GM18507 (cell line): ENCODE data around the gene LANCL3.

Experiments used
- DNase-seq: peaks from one replicate; pipeline ENCODE4 v3.0.0; 2011; ENCODE audit warnings: low read depth; ENCODE audit not compliant: insufficient read length; ENCODE audit errors: extremely low spot score
- FAIRE-seq: peaks from 2 replicates; lab custom pipeline; 2011; peaks lifted over from hg19 to GRCh38; lab: Jason Lieb, UNC

Gene LANCL3

DNA sequence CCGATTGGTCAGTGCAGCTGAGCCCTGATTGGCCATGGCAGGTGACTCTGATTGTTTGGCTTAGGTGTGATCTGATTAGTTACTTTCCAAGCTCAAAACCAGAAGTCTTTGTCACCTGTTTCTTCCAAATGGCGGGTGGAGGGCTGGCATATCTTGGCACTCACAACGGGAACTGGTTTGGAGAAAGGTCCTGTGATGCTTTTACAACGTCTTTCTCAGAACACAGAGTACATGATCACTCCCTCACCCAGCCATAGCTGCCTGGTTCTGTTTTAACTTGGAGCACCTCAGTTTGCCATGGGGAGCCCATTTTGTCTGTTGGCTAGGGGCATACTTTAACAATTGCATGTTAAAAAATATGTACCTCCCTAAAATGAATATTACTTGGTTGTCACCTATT lies 101.1 kb downstream of the LANCL3 start:
- DNase-seq (no peak), FAIRE-seq (peak; percentile 24)

DNA sequence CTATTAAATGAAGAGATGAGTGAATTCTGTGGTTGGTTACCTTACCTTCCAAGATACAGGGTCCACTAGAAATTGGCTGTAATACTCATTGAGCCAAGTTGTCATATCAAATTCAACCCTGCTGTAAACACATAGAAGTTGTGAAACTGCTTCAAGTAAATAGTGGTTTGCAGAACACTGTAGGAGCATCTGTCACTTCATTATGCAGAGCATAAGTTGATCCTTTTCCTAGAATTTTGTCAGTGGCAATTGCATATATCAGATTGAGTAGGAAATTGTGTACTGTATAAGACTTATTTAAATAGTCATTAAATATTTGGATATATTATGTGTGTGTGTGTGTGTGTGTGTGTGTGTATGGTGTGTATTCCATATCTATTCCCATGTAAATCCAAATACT lies 105.3 kb downstream of the LANCL3 start:
- FAIRE-seq = no peak
- DNase-seq = no peak

- no peak for DNase-seq
- peak; percentile 42 for FAIRE-seq
These were observed 105.8 kb downstream of the LANCL3 start for GRCh38 chrX:37677243-37677642.

DNA sequence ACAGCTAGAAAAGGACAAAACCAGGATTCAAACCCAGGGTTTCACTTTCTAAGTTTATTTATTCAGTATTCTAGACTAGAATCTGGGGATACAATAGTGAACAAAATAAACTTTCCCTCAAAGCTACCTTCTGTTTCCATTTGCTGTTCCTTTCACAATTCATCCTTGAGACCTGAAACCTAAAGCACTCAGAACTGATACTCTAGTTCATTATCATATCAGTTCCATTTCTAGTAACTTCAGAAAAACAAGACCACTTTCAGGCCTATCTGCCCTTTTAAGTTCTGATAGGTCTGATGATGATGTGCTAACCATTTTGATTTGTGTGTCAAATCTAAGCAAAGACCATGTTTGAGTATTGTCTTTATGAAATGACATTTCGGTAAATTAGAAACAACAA lies 106.3 kb downstream of the LANCL3 start:
- FAIRE-seq = no peak
- no peak for DNase-seq

DNA sequence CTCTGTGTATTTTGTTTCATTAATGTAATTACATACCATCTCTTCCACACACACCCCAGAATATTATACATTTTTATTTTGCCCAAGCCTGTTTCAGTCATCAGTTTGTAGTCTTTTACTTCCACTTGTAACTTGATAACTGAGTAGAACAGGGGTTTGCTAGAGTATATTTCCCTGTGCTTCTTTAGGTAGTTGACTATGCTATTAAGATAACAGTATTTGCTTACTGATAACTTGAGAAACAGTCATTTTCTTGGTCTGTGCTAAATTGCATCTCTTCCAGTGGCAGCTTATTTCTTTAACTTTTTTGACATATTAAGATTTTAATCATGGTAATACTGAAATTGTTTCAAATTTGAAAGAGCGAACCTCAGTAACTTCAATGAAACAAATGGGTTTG lies 107.1 kb downstream of the LANCL3 start:
- FAIRE-seq = no peak

DNA sequence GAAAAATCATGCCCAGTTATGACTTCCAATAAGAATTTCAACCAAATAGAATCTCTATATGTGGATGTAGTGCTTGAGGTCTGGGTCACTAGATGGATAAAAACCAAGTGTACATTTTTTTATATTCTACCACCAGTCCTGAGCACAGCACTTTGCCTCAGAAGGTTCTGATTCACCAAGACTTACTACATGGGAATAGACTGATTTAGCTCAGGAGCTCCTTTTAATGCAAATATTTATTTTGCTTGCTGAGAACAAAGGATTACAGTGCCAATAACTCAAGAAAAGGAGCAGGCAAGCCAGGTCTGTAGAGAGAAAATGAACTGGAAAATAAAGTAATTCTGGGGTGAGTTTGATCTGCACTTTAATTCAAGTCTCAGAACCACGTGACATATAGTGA lies 107.8 kb downstream of the LANCL3 start:
- DNase-seq = no peak
- FAIRE-seq = no peak

More for the DNA sequence above, 107.1 kb downstream of the LANCL3 start:
- no peak for DNase-seq

DNA sequence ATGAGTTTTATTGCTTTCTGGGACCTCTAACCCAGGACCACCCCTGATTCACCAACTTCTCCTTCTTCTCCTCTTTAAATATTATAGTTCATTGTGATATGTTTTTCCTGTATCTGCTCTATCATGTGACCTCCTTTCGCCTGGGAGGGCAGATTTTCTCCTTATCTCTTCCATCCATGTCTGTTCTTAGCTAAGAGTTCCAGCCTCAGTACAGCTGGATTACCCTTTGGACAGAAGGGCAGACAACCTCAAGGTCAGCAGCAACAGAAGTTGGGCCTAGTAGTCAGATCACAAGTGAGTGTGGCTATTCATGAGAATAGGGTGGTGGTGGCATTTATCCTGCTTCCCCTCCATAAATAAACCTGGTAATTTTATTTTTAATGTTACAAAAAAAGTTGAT lies 108.4 kb downstream of the LANCL3 start:
- FAIRE-seq = no peak

GRCh38 chrX:37684426-37684825 lies 113.0 kb downstream of the LANCL3 start:
- no peak for FAIRE-seq

More for the DNA sequence above, 108.4 kb downstream of the LANCL3 start:
- no peak for DNase-seq

GRCh38 chrX:37684973-37685372 lies 113.5 kb downstream of the LANCL3 start:
- DNase-seq (no peak), FAIRE-seq (no peak)

More at GRCh38 chrX:37684426-37684825, 113.0 kb downstream of the LANCL3 start:
- DNase-seq = no peak

- FAIRE-seq (peak; percentile 41), DNase-seq (no peak)
These were observed 114.2 kb downstream of the LANCL3 start, which contains the start of gene XK for GRCh38 chrX:37685381-37686359. XK (plus strand) TSS chrX:37685791; CDS start chrX:37685962, 171 bp downstream.

DNA sequence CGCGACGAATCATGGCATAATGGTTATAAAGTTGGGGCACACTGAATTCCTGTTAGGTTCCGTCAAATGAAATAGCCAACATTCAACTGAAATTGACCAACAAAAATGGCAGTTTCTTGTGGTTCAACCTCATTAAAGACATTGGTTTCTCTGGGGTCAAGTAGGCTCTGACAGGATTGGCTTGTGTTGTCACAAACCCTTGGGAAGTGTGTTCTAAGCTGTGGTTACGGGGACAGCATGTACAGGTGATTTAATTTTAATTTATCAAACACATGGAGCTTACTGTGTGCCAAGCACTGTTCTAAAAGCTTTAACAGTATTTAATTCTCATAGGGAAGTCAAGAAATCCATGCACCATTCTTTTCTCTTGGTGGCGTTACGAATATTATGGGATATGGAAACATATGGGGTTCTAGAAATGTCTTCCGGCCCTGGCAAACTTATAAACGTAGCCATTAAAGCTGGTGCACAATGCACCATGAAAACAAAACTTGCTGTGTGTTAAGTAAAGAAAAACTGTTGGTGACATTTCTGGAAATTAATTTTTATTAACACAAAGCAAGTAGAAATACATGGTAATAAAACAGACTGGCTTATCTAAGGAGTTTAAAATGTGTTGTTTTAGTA lies 115.0 kb downstream of the LANCL3 start:
- DNase-seq (no peak), FAIRE-seq (no peak)

GRCh38 chrX:37686996-37687395 lies 115.5 kb downstream of the LANCL3 start:
- FAIRE-seq (no peak), DNase-seq (no peak)

- no peak for FAIRE-seq
- DNase-seq = no peak
These were observed 118.7 kb downstream of the LANCL3 start for GRCh38 chrX:37690119-37690518.

GRCh38 chrX:37692918-37693317 lies 121.5 kb downstream of the LANCL3 start:
- DNase-seq (no peak), FAIRE-seq (no peak)

DNA sequence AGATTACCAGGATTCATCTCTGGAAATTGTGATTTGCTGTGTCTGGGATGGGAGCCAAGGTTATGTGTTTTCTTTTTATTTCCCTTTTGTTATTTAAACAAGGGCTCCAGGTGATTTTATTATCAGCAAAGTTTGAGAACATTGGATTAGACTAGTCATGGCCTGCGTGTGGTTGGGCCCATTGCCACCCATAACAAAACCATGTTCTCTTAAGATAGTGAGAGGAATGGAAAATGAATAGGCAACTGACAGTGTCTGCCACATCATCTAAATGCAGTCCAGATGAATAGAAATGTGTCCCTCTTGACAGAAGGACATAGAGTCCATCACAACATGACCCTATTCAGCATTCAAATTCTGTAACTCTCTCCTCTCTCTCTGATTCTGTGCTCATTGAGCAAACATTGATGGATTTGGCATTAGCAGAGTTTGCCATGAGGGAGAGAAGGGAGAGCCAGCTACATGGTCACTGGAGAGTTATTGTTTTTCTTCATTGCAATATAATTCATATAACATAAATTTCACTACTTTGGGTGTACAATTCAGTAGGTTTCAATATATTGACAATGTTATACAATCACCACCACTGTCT lies 125.8 kb downstream of the LANCL3 start:
- DNase-seq = no peak
- no peak for FAIRE-seq

DNA sequence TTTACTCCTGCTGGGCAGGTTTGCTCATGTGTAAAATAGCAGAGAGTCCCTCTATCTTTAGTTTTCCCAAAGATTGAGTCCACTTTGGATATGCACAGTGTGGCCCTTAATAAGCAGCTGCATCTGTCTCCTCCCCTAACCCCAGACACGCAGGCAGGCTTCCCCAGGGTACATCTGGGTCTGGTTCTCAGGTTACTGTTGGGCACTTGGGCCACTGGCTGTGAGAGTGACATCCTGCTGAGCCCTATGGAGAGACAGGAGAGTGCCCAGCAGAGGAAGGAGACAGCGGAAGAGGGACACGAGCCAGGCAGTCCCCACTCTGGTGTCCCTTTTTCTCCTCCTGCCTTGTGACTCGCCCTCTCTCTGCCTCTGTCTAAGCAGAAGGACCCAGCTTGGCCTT lies 130.1 kb downstream of the LANCL3 start:
- DNase-seq (no peak), FAIRE-seq (no peak)

GRCh38 chrX:37711991-37712390 lies 140.5 kb downstream of the LANCL3 start:
- no peak for FAIRE-seq

DNA sequence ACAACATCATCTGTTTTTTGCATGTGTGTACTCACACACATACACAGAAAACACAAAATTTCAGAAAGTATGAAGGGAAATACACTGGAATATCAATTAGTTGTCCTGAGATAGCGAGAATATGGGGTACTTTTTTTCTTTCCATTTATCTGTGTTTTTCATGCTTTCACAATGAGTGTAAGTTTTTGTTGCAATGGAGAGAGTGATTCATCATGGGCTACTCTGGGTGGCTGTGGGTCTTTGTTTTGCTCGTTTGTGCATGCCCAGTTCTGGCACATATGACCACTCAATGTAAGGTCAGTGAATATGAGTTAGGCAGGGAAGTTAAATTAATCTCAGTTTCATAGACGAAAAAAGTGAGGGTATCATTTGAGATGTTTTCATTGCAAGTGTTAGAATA lies 141.0 kb downstream of the LANCL3 start:
- FAIRE-seq (no peak), DNase-seq (no peak)

More at GRCh38 chrX:37711991-37712390, 140.5 kb downstream of the LANCL3 start:
- no peak for DNase-seq

DNA sequence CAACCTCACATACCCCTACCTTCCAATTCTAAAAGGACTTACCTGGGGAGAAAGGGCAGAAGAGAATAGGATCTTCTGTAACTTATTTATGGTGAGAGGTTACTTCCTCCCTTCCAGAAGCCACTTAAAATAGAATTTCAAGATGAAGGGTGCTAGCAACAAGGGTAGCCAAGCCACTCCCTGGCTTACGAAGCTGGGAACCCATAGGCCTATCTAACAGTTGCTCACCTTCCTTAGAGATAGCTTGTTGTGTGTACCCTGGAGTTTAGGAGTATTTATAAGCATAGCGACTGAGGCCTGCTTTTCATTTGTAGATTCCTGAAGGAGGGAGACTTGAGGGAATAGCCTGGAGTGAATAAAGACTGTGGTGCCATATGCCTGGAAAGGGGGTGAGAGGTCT lies 143.0 kb downstream of the LANCL3 start:
- FAIRE-seq (no peak), DNase-seq (no peak)

DNA sequence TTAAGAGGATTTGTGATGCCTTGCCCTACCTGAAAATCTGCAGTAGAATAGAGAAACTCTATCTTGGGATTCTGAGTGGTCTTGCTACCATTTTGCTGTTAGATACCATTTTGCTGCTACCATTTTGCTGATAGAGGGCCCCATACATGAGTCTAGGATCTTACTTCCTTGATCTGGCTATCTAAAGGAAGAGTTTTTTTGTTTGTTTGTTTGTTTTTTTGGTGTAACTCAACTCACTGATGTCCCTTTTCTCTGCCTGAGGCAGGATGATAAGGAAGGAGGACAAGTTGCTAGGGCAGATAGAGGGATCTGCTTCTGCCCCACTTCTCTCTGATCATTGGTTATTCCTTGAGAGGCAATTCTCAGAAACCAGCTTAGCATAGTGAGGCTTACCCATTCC lies 145.1 kb downstream of the LANCL3 start:
- FAIRE-seq = no peak
- DNase-seq = no peak
